MCF 10A (cell line): ENCODE results near the gene FSTL3. TPM values are rescaled to one million over a fixed set of nuclear protein-coding genes. Genes with fewer than 3 reads are reported as not detected.

ENCODE experiments used
- BruUV-seq: library from RNA; stranded (reverse); fragments of 400-500 nt; replicated peaks from 2 replicates; lab custom pipeline; 2021; lab: Mats Ljungman, UMichigan
- CTCF ChIA-PET: fragments of 300-600 bp; sonication (Branson Sonifier 250); formaldehyde crosslinking; extraction: SDS; loops from one replicate; lab custom pipeline; 2021; ENCODE audit warnings: antibody characterized with exemption, inconsistent platforms; lab: Yijun Ruan, JAX
- POLR2A ChIA-PET: fragments of 300-600, 350-650 bp; sonication (Branson Sonifier 250); formaldehyde crosslinking; extraction: SDS; loops from one replicate; lab custom pipeline; 2020; ENCODE audit warnings: antibody characterized with exemption, inconsistent platforms; lab: Yijun Ruan, JAX
- DNase-seq: peaks from one replicate; pipeline ENCODE4 v3.0.0-alpha.2; 2018; ENCODE audit not compliant: unreplicated experiment
- H3K27ac Mint-ChIP-seq: one replicate; pipeline ENCODE4 v1.8.0; 2022; ENCODE audit warnings: mild to moderate bottlenecking, low read depth, mixed read lengths; ENCODE audit not compliant: unreplicated experiment
- H3K27me3 Mint-ChIP-seq: one replicate; pipeline ENCODE4 v1.8.0; 2022; ENCODE audit warnings: mixed read lengths; ENCODE audit not compliant: insufficient read depth, unreplicated experiment
- H3K36me3 Mint-ChIP-seq: one replicate; pipeline ENCODE4 v1.8.0; 2022; ENCODE audit warnings: mild to moderate bottlenecking, moderate library complexity, mixed read lengths; ENCODE audit not compliant: insufficient read depth, unreplicated experiment
- H3K4me1 Mint-ChIP-seq: one replicate; pipeline ENCODE4 v1.8.0; 2022; ENCODE audit warnings: mixed read lengths; ENCODE audit not compliant: insufficient read depth, unreplicated experiment
- H3K4me3 Mint-ChIP-seq: one replicate; pipeline ENCODE4 v1.8.0; 2022; ENCODE audit warnings: mild to moderate bottlenecking, moderate library complexity, mixed read lengths; ENCODE audit not compliant: unreplicated experiment
- H3K9me3 Mint-ChIP-seq: one replicate; pipeline ENCODE4 v1.8.0; 2022; ENCODE audit warnings: mixed read lengths; ENCODE audit not compliant: unreplicated experiment
- intact Hi-C: fragments of 100-400 bp; cut with micrococcal nuclease; formaldehyde crosslinking; loops from 2 replicates; pipeline ENCODE4 v1.14.1; 2022
- total RNA-seq: library from RNA; stranded (reverse); gene quantifications from 2 replicates; pipeline ENCODE4 v1.2.3, GENCODE V29; 2022
- TF ChIP-seq, protein P1 (sequence below): fragments of 200-600 bp; IDR thresholded peaks from one replicate; pipeline ENCODE4 v1.8.0; 2022; ENCODE audit warnings: antibody characterized with exemption, mild to moderate bottlenecking; ENCODE audit not compliant: unreplicated experiment

Gene FSTL3
- total RNA-seq, 1 experiment from 2014 or later = 183 TPM

DNA sequence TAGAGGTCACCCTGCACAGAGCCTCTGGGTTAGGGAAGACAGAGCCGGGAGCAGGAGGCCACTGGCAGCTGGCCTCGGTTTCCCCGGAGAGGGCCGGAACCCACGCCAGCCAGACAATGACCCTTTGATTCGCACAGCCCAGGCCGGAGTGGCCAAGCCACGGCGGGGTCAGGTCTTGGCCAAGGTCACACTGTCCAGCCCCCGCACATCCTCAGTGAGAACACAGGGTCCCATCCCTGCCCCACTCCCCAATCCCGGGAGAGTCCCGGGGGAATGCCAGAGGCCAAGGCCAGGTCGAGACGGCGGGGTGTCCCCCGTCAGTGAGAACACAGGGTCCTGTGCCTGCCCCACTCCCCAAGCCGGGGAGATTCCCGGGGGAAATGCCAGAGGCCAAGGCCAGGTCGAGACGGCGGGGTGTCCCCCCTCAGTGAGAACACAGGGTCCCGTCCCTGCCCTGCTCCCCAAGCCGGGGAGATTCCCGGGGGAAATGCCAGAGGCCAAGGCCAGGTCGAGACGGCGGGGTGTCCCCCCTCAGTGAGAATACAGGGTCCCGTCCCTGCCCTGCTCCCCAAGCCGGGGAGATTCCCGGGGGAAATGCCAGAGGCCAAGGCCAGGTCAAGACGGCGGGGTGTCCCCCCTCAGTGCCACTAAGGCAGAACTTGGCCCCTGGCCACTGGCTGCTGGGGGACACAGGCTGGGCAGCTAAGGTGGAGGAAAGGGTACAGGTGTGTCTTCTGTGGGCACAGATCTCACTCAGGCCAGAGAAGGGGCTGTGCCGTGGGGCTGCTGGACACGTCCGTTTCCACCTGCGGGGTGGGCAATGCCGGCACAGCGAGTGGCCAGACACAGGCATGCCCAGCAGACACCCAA lies 1.7 kb upstream of the FSTL3 start:
- BruUV-seq = no TSS peak
- Mint-ChIP-seq H3K27ac (no peak overlapping the region), H3K4me1 (peaks cover 13% of the 10 kb centered on the region), H3K27me3 (no peaks in the 10 kb centered on the region), H3K9me3 (no peaks in the 10 kb centered on the region), H3K4me3 (no peak overlapping the region), H3K36me3 (peaks cover 19% of the 10 kb centered on the region)
- CTCF ChIA-PET = no interaction called here
- POLR2A ChIA-PET = interaction anchor here (0.6 to 1.2 kb wide), 3 partner anchors 29 to 418 kb away, joined by 3 read pairs; no protein-coding TSS in a partner anchor
- TF ChIP-seq, protein P1, sequence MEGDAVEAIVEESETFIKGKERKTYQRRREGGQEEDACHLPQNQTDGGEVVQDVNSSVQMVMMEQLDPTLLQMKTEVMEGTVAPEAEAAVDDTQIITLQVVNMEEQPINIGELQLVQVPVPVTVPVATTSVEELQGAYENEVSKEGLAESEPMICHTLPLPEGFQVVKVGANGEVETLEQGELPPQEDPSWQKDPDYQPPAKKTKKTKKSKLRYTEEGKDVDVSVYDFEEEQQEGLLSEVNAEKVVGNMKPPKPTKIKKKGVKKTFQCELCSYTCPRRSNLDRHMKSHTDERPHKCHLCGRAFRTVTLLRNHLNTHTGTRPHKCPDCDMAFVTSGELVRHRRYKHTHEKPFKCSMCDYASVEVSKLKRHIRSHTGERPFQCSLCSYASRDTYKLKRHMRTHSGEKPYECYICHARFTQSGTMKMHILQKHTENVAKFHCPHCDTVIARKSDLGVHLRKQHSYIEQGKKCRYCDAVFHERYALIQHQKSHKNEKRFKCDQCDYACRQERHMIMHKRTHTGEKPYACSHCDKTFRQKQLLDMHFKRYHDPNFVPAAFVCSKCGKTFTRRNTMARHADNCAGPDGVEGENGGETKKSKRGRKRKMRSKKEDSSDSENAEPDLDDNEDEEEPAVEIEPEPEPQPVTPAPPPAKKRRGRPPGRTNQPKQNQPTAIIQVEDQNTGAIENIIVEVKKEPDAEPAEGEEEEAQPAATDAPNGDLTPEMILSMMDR = no peak
- intact Hi-C loops = loop anchor here (5.0 kb wide), 1 partner anchor 78 kb away; the partner anchor contains the start of gene MISP
- DNase-seq = no peak

DNA sequence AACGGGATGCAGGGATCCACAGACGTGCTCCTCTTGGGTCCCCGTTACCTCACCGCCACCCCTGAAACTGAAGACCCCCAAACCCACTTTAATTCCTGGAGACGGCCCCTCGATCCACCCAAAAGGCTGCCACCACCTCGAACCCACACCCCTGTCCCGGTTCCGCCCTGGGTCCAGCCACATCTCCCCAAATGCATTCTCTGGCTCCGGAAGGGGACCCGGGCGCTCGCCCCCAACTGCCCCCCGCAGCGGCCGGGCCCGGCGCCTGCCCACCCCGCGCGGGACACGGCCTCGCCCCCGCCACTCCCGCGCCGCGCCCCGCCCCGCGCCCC lies 219 bp upstream of the FSTL3 start:
- intact Hi-C loops = loop anchor here (5.0 kb wide), 1 partner anchor 76 kb away; the partner anchor contains the start of gene MISP
- Mint-ChIP-seq H3K4me1 (peaks cover 13% of the 10 kb centered on the region), H3K27ac (peak overlapping the region; percentile 79), H3K9me3 (no peaks in the 10 kb centered on the region), H3K36me3 (peaks cover 28% of the 10 kb centered on the region), H3K27me3 (no peaks in the 10 kb centered on the region), H3K4me3 (peak overlapping the region; percentile 65)
- DNase-seq = no peak
- TF ChIP-seq, protein P1 = no peak
- CTCF ChIA-PET = interaction anchor here (0.6 to 0.9 kb wide), 2 partner anchors 9 to 108 kb away, joined by 3 read pairs; no protein-coding TSS in a partner anchor
- no TSS peak for BruUV-seq
- POLR2A ChIA-PET = interaction anchor here (0.6 to 3.7 kb wide), 15 partner anchors 13 to 184 kb away, joined by 3 to 33 read pairs (median 4); partner anchors contain the start of genes CFD, MISP, PTBP1 and RNF126

DNA sequence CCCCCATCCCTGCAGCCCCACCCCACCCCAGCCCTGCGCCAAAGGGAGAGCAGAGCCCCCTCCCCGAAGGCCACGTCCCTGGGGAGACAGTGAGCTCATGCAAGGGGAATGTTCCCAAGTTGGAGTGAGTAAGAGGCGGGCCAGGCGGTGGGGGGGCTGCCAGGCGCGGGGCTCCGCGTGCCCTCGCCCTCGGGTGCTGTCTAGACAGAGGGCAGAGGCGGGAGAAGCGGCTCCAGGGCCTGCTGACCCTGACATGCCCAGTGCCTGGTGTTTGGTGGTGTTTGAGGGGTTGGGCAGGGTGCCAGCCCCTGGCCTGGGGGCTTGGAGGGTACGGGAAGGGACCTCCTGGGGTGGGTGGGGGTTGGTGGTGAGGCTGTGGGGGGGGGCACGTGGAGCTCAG lies 1.0 kb downstream of the FSTL3 start:
- TF ChIP-seq, protein P1 = no peak
- Mint-ChIP-seq H3K9me3 (no peaks in the 10 kb centered on the region), H3K27ac (peak overlapping the region; percentile 79), H3K27me3 (no peaks in the 10 kb centered on the region), H3K4me1 (peaks cover 13% of the 10 kb centered on the region), H3K4me3 (peak overlapping the region; percentile 65), H3K36me3 (peaks cover 38% of the 10 kb centered on the region)
- no TSS peak for BruUV-seq
- ChIA-PET POLR2A (interaction anchor here (0.6 to 6.8 kb wide), 13 partner anchors 11 to 308 kb away, joined by 3 to 49 read pairs (median 4); partner anchors contain the start of genes CDC34, MISP, PTBP1 and RNF126), CTCF (interaction anchor here (0.9 to 1.6 kb wide), 2 partner anchors 10 to 14 kb away, joined by 3 to 7 read pairs; partner anchors contain the start of gene RNF126)
- DNase-seq = peak; percentile 86
- intact Hi-C loops = loop anchor here (5.0 kb wide), 1 partner anchor 75 kb away; the partner anchor contains the start of gene MISP
